K562 (cell line): ENCODE results near the gene DMAC2L. TPM values are rescaled to one million over a fixed set of nuclear protein-coding genes. Genes with fewer than 3 reads are reported as not detected.

Experiments used
- ADNP ChIP-seq: fragments of 200-800 bp; sonication (Bioruptor generic); IDR thresholded peaks from 2 replicates; pipeline ENCODE4 v1.6.1; 2016; ENCODE audit warnings: missing genetic modification characterization, missing compliant biosample characterization
- ARID2 ChIP-seq: fragments of 450-650 bp; IDR thresholded peaks from 2 replicates; pipeline ENCODE4 v1.6.1; 2017; ENCODE audit warnings: antibody characterized with exemption, mild to moderate bottlenecking
- ARNT ChIP-seq, 2 experiments: fragments of 450-650 bp; IDR thresholded peaks; 2 replicates each; pipeline ENCODE4 v1.6.1; 2016; ENCODE audit warnings: mild to moderate bottlenecking in 1 of 2
- CREB1 ChIP-seq, 2 experiments: sonication (generic) in 1 of 2; formaldehyde crosslinking in 1 of 2; IDR thresholded peaks; 2 replicates each; pipeline versions ENCODE4 v1.6.1 to v1.8.0; 2012 to 2022; ENCODE audit warnings: inconsistent platforms in 1 of 2, mild to moderate bottlenecking in 1 of 2, missing genetic modification reagents in 1 of 2, moderate library complexity in 1 of 2
- CREM ChIP-seq: IDR thresholded peaks from 2 replicates; pipeline ENCODE4 v1.6.1; 2014; ENCODE audit warnings: antibody characterized with exemption, low read depth
- CXXC5 ChIP-seq: fragments of 250-450 bp; sonication (Bioruptor Pico); IDR thresholded peaks from 2 replicates; pipeline ENCODE4 v1.8.0; 2022; ENCODE audit warnings: inconsistent platforms, mild to moderate bottlenecking, moderate library complexity
- DACH1 ChIP-seq: fragments of 450-650 bp; IDR thresholded peaks from 2 replicates; pipeline ENCODE4 v1.6.1; 2018; ENCODE audit not compliant: partially characterized antibody
- ESRRB ChIP-seq: fragments of 250-450 bp; sonication (Bioruptor Pico); IDR thresholded peaks from 2 replicates; pipeline ENCODE4 v1.5.0; 2020; ENCODE audit warnings: mild to moderate bottlenecking, moderate library complexity, borderline replicate concordance
- JUNB ChIP-seq: fragments of 450-650 bp; formaldehyde crosslinking; conservative IDR thresholded peaks from 2 replicates; pipeline ENCODE4 v1.4.0; 2020; ENCODE audit warnings: mild to moderate bottlenecking
- KDM4B ChIP-seq, 2 experiments: fragments of 450-650 bp in 1 of 2; sonication (generic) in 1 of 2; IDR thresholded peaks; 2 replicates each; pipeline ENCODE4 v1.6.1; 2016 to 2017; ENCODE audit warnings: borderline replicate concordance in 2 of 2, antibody characterized with exemption in 1 of 2, low read depth in 1 of 2, mild to moderate bottlenecking in 1 of 2
- MCM7 ChIP-seq, 2 experiments: fragments of 450-650 bp; IDR thresholded peaks; 2 replicates each; pipeline ENCODE4 v1.6.1; 2016 to 2018
- MEF2A ChIP-seq: IDR thresholded peaks from 2 replicates; pipeline ENCODE4 v1.6.1; 2011; ENCODE audit warnings: low read depth, mild to moderate bottlenecking, low read length, moderate library complexity; ENCODE audit not compliant: control insufficient read depth
- NCOA1 ChIP-seq: fragments of 450-650 bp; IDR thresholded peaks from 2 replicates; pipeline ENCODE4 v1.6.1; 2016; ENCODE audit warnings: low read depth
- NCOR1 ChIP-seq: fragments of 450-650 bp; IDR thresholded peaks from 2 replicates; pipeline ENCODE4 v1.6.1; 2016; ENCODE audit warnings: mild to moderate bottlenecking, moderate library complexity
- NFE2 ChIP-seq: IDR thresholded peaks from 2 replicates; pipeline ENCODE4 v1.6.1; 2014; ENCODE audit warnings: antibody characterized with exemption, low read depth
- RAD21 ChIP-seq, 2 experiments: fragments of 250-450 bp in 1 of 2; fragments of 450-650 bp in 1 of 2; sonication (Bioruptor Pico) in 1 of 2; formaldehyde crosslinking in 1 of 2; IDR thresholded peaks in 1 of 2; conservative IDR thresholded peaks in 1 of 2; 2 replicates each; pipeline versions ENCODE4 v1.4.0 to v1.8.0; 2020 to 2022; ENCODE audit warnings: mild to moderate bottlenecking in 2 of 2, moderate library complexity in 1 of 2
- SIX5 ChIP-seq, 2 experiments: IDR thresholded peaks; 2 replicates each; pipeline ENCODE4 v1.6.1; 2011; ENCODE audit warnings: low read length in 2 of 2, borderline replicate concordance in 1 of 2, low read depth in 1 of 2, mild to moderate bottlenecking in 1 of 2, moderate library complexity in 1 of 2; ENCODE audit not compliant: insufficient read depth in 1 of 2
- TCF3 ChIP-seq: sonication (generic); formaldehyde crosslinking; IDR thresholded peaks from 2 replicates; pipeline ENCODE4 v1.4.0; 2020; ENCODE audit warnings: mild to moderate bottlenecking, missing genetic modification reagents
- ZC3H11A ChIP-seq: IDR thresholded peaks from 2 replicates; pipeline ENCODE4 v1.6.1; 2012; ENCODE audit warnings: low read depth, low read length, improper control_type of control experiment
- ZC3H8 ChIP-seq: fragments of 450-650 bp; IDR thresholded peaks from 2 replicates; pipeline ENCODE4 v1.6.1; 2017
- ZNF143 ChIP-seq: sonication (generic); formaldehyde crosslinking; IDR thresholded peaks from 2 replicates; pipeline ENCODE4 v1.9.0; 2022; ENCODE audit warnings: mild to moderate bottlenecking, missing genetic modification reagents
- ZNF311 ChIP-seq: fragments of 250-450 bp; sonication (Bioruptor Pico); IDR thresholded peaks from 2 replicates; pipeline ENCODE4 v1.4.0; 2020; ENCODE audit warnings: mild to moderate bottlenecking, moderate library complexity
- polyA plus RNA-seq, 8 experiments: library from polyadenylated mRNA; depleted of rRNA in 4 of 8; stranded (reverse) in 5 of 8; unstranded in 3 of 8; fragments of >200 nt; fragmentation: Nextera tagmentation in 2 of 8; fragmentation: Illumina TruSeq in 1 of 8; extraction: Ambion mirVana in 2 of 8; extraction: Trizol in 1 of 8; gene quantifications; 2 replicates each; pipeline versions ENCODE4 v1.2.1 to v1.2.3, GENCODE V29; 2011 to 2014; ENCODE audit warnings: inconsistent platforms in 1 of 8, missing spikeins in 1 of 8
- total RNA-seq, 7 experiments: library from RNA; depleted of rRNA in 6 of 7; stranded (reverse); fragments of >200 nt in 6 of 7; fragmentation: Illumina TruSeq in 2 of 7; extraction: Trizol in 2 of 7; gene quantifications; 2 replicates each; pipeline versions ENCODE4 v1.2.1 to v1.2.3, GENCODE V29; 2011 to 2021; ENCODE audit warnings: low replicate concordance in 1 of 7
- TF ChIP-seq, protein P1 (sequence below): fragments of 250-450 bp; sonication (Bioruptor Pico); IDR thresholded peaks from 2 replicates; pipeline ENCODE4 v1.5.0; 2022; ENCODE audit warnings: mild to moderate bottlenecking
- TF ChIP-seq, protein P2 (sequence below): fragments of 450-650 bp; IDR thresholded peaks from 2 replicates; pipeline ENCODE4 v1.7.0; 2016; ENCODE audit warnings: borderline replicate concordance
- TF ChIP-seq, protein P3 (sequence below): sonication (generic); formaldehyde crosslinking; IDR thresholded peaks from 2 replicates; pipeline ENCODE4 v1.8.1; 2023; ENCODE audit warnings: mild to moderate bottlenecking, missing genetic modification reagents

DMAC2L gene
- total and polyA plus RNA-seq, 9 of the 15 experiments (the other 6 are each of a cell fraction or from before 2014, with no cell fraction given), result 4.0 to 37.2 (median 9.3) TPM

DNA sequence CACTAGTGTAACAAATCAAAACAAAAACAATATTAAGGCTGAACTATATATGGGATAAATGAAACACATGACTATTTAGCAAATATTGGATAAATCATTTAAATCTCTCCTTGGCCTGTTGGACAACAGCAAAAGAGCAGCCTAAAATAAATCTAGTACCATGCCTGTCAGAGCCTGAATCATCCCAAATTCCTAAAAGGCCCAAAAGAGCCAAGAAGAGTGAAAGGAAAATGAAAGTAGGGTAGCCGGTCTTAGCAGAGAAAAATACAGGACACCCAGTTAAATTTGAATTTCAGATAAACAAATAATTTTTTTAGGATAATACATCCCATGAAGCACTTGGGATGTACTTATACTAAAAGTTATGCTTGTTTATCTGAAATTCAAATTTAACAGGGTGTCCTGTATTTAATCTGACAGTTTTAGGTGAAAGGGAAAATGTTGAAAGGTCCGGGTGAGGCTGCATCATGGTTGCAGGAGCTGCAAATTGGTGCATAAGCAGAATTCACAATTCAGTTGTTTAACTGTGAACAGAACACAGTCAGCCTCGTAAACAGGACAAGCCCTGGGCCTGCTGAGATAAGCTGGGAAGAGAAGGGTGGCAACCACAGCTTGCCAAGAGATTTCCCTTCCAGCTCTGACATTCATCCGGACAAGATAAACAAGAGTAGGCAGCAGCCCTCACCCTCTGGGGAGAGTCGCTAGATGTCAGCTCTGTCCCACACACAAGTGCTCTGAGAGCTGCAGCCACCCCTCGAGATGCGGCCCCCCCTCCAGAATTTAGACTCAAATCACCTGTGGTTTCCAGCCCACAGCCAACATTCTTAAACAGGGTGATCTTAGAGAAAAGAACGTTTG, 30.3 kb downstream of the DMAC2L start (continued):
- TF ChIP-seq DACH1, result no peak
- peak; percentile 76 for TF ChIP-seq NCOR1
- no peak for TF ChIP-seq JUNB (CRISPR knock-in tag)
- TF ChIP-seq SIX5 (IDR thresholded peaks at IDR 0.05; ENCODE audit: borderline replicate concordance in 1 of 2, insufficient read depth in 1 of 2, low read depth in 1 of 2, low read length in 2 of 2), result no peak
- TF ChIP-seq NCOA1, result 0 out of 2 replicates have a peak, but pooled peaks have one; percentile 33
- no peak for TF ChIP-seq ADNP (tag)
- no peak for TF ChIP-seq ESRRB (CRISPR knock-in tag)
- TF ChIP-seq ARID2, result no peak
- TF ChIP-seq CXXC5 (CRISPR knock-in tag), result peak; percentile 54
- TF ChIP-seq CREB1 (IDR thresholded peaks at IDR 0.05), result no peak
- TF ChIP-seq CREB1 (CRISPR knock-in tag; IDR thresholded peaks at IDR 0.05), result no peak
- no peak for TF ChIP-seq ZC3H11A
- TF ChIP-seq KDM4B (IDR thresholded peaks at IDR 0.05; ENCODE audit: borderline replicate concordance in 2 of 2, low read depth in 1 of 2), result no peak
- TF ChIP-seq, protein P1, sequence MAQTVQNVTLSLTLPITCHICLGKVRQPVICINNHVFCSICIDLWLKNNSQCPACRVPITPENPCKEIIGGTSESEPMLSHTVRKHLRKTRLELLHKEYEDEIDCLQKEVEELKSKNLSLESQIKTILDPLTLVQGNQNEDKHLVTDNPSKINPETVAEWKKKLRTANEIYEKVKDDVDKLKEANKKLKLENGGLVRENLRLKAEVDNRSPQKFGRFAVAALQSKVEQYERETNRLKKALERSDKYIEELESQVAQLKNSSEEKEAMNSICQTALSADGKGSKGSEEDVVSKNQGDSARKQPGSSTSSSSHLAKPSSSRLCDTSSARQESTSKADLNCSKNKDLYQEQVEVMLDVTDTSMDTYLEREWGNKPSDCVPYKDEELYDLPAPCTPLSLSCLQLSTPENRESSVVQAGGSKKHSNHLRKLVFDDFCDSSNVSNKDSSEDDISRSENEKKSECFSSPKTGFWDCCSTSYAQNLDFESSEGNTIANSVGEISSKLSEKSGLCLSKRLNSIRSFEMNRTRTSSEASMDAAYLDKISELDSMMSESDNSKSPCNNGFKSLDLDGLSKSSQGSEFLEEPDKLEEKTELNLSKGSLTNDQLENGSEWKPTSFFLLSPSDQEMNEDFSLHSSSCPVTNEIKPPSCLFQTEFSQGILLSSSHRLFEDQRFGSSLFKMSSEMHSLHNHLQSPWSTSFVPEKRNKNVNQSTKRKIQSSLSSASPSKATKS (CRISPR knock-in tag), result no peak
- TF ChIP-seq, protein P2, sequence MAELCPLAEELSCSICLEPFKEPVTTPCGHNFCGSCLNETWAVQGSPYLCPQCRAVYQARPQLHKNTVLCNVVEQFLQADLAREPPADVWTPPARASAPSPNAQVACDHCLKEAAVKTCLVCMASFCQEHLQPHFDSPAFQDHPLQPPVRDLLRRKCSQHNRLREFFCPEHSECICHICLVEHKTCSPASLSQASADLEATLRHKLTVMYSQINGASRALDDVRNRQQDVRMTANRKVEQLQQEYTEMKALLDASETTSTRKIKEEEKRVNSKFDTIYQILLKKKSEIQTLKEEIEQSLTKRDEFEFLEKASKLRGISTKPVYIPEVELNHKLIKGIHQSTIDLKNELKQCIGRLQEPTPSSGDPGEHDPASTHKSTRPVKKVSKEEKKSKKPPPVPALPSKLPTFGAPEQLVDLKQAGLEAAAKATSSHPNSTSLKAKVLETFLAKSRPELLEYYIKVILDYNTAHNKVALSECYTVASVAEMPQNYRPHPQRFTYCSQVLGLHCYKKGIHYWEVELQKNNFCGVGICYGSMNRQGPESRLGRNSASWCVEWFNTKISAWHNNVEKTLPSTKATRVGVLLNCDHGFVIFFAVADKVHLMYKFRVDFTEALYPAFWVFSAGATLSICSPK, result no peak
- peak; percentile 30; the same call in 1 of the 2 replicates for TF ChIP-seq NFE2
- no peak for TF ChIP-seq ZNF143 (CRISPR knock-in tag)
- peak; percentile 90 for TF ChIP-seq RAD21 (CRISPR knock-in tag; conservative IDR thresholded peaks at IDR 0.05 in 1 of 2, IDR thresholded peaks at IDR 0.05 in 1 of 2)
- TF ChIP-seq TCF3 (CRISPR knock-in tag), result peak; percentile 89
- TF ChIP-seq CREM, result peak; percentile 59
- TF ChIP-seq MEF2A, result 0 out of 2 replicates have a peak, but pooled peaks have one; percentile 13
- TF ChIP-seq ZC3H8, result no peak
- peak in 1 of 2 experiments; percentile 53; a peak in 1 of 4 replicates for TF ChIP-seq ARNT (IDR thresholded peaks at IDR 0.05)
- TF ChIP-seq ZNF311 (CRISPR knock-in tag), result no peak
- TF ChIP-seq MCM7 (IDR thresholded peaks at IDR 0.05), result no peak
- TF ChIP-seq, protein P3, sequence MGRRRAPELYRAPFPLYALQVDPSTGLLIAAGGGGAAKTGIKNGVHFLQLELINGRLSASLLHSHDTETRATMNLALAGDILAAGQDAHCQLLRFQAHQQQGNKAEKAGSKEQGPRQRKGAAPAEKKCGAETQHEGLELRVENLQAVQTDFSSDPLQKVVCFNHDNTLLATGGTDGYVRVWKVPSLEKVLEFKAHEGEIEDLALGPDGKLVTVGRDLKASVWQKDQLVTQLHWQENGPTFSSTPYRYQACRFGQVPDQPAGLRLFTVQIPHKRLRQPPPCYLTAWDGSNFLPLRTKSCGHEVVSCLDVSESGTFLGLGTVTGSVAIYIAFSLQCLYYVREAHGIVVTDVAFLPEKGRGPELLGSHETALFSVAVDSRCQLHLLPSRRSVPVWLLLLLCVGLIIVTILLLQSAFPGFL (CRISPR knock-in tag), result no peak
